Activated T-helper 1 cell treated with anti-CD3 and anti-CD28 coated beads, Interleukin-2, amount 50 U/mL, for 16 hours (primary cell): ENCODE measurements around the gene SYT10.
"Not testable (repeated sequence)": the region's sequence is repeated elsewhere in the genome, so short reads cannot be mapped to it uniquely, and the experiment has no call there.

Source experiments
- DNase-seq, 2 donors: peaks; one replicate each; pipeline ENCODE4 v3.0.0-alpha.2; 2020; ENCODE audit warnings: low read depth in 1 of 2, low spot score in 1 of 2

Gene SYT10

GRCh38 chr12:33349791-33350190, 89.8 kb downstream of the SYT10 start:
- no peak for DNase-seq

GRCh38 chr12:33331961-33332398, 107.6 kb downstream of the SYT10 start:
- not testable (repeated sequence) for DNase-seq

- no peak for DNase-seq
Observed at GRCh38 chr12:33330940-33331339, 108.7 kb downstream of the SYT10 start.
